Esophagus (tissue), 2 donors: ENCODE data around the gene CFAP61. TPM values are rescaled to one million over a fixed set of nuclear protein-coding genes. Genes with fewer than 3 reads are reported as not detected.

ENCODE experiments used
- H3K27ac ChIP-seq, 2 donors: one replicate each; pipeline ENCODE4 v1.5.1; 2013; ENCODE audit warnings: low read depth in 2 of 2, mild to moderate bottlenecking in 2 of 2, inconsistent platforms in 1 of 2, low read length in 1 of 2, moderate library complexity in 1 of 2
- H3K27me3 ChIP-seq, 2 donors: one replicate each; pipeline ENCODE4 v1.6.1; 2013; ENCODE audit warnings: low read length in 2 of 2, control low read depth in 1 of 2, mild to moderate bottlenecking in 1 of 2; ENCODE audit not compliant: insufficient read depth in 2 of 2, control insufficient read depth in 1 of 2
- H3K36me3 ChIP-seq, 2 donors: one replicate each; pipeline ENCODE4 v1.6.1; 2013; ENCODE audit warnings: low read length in 1 of 2; ENCODE audit not compliant: control insufficient read depth in 2 of 2, insufficient read depth in 2 of 2
- H3K4me1 ChIP-seq, 2 donors: one replicate each; pipeline ENCODE4 v1.6.1; 2013; ENCODE audit warnings: low read length in 1 of 2; ENCODE audit not compliant: control insufficient read depth in 2 of 2, insufficient read depth in 2 of 2
- H3K4me3 ChIP-seq, 2 donors: one replicate each; pipeline ENCODE4 v1.5.1; 2013; ENCODE audit warnings: low read length in 2 of 2, mild to moderate bottlenecking in 2 of 2, low read depth in 1 of 2, moderate library complexity in 1 of 2
- H3K9me3 ChIP-seq, 2 donors: one replicate each; pipeline ENCODE4 v1.6.1; 2013; ENCODE audit warnings: mild to moderate bottlenecking in 2 of 2, low read depth in 1 of 2, low read length in 1 of 2, moderate library complexity in 1 of 2; ENCODE audit not compliant: control insufficient read depth in 2 of 2, insufficient read depth in 1 of 2
- WGBS, 2 donors: extraction: QIAGEN DNeasy Blood & Tissue Kit; methylation state at CpG; one replicate each; pipeline ENCODE4 v1.1.7; 2013; 5-methylcytosine and 5-hydroxymethylcytosine counted together
- polyA plus RNA-seq, 2 donors: library from polyadenylated mRNA; stranded (reverse); fragments of 200-250 nt; gene quantifications; one replicate each; pipeline ENCODE4 v1.2.3, GENCODE V29; 2013
- donor health status: healthy with polysubstance abuse.
- donor health status: Bipolar disorder and iron deficiency.

The CFAP61 gene
- polyA plus RNA-seq, 2 donors = not detected

DNA sequence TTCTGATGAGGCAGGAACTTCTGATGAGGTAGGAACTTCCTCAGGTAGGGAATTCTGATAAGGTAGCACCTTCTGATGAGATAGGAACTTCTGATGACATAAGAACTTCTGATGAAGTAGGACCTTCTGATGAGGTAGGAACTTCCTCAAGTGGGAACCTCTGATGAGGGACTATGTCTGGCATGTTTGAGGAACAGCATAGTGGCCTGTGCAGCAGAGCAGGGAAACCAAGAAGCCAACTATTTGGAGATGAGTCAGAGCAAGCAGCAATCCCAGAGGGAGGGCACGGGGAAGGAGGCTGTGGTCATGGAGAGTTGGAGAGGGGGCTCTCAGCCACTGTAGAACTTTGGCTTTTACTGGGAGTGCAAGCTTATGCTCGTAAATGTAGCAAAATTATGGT, 132.4 kb downstream of the CFAP61 start:
- Histone ChIP-seq H3K27me3 (no peaks in the 10 kb centered on the region), H3K4me1 (no peaks in the 10 kb centered on the region), H3K4me3 (no peak overlapping the region), H3K36me3 (no peaks in the 10 kb centered on the region), H3K27ac (no peak overlapping the region), H3K9me3 (no peaks in the 10 kb centered on the region)
- WGBS, 2 donors = 76 to 77% methylated on average over 2 of the region's 2 CpGs

DNA sequence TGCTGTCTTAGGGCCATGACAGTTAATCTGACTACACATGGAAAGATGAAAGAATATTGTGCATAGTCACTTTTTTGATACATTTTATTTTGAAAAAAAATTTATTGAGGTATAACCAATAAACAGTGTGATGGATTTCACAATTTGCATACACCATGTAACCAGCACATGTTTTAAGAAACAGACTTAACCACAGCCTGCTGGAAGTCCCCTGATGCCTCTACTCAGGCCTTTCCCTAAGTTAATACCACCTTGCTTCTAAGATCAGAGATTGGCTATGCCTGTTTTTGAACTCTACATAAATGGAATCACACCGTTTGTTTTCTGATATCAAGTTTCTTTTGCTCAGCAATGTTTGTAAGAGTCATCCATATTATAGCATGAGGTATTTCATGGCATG, 136.3 kb downstream of the CFAP61 start:
- WGBS, 2 donors = 62 to 63% methylated on average over 1 of the region's 1 CpG
- Histone ChIP-seq H3K27ac (no peak overlapping the region), H3K9me3 (no peaks in the 10 kb centered on the region), H3K36me3 (no peaks in the 10 kb centered on the region), H3K4me3 (no peak overlapping the region), H3K27me3 (no peaks in the 10 kb centered on the region), H3K4me1 (no peaks in the 10 kb centered on the region)

DNA sequence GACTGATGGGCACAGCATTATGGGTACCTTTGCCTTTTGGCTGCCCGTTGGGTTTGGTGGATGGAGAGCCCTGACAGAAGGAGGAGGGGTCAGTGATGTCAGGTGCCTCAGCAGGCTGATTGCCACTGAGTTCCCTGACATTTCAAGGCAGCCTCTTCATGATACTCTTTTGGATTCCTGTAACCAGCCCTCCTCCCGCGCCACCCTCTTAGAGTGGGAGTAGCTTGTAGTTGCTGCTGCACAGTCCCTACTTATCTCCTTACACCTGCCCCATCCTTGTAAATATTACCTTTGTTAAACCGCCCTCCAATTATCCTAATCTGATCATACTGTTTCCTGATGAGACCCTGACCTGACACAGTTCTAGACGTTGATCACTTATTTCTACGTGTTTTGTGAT, 140.0 kb downstream of the CFAP61 start:
- Histone ChIP-seq H3K27ac (no peak overlapping the region), H3K9me3 (no peaks in the 10 kb centered on the region), H3K36me3 (no peaks in the 10 kb centered on the region), H3K4me1 (no peaks in the 10 kb centered on the region), H3K4me3 (no peak overlapping the region), H3K27me3 (no peaks in the 10 kb centered on the region)
- 67 to 77% methylated on average over 6 of the region's 6 CpGs for WGBS, 2 donors

DNA sequence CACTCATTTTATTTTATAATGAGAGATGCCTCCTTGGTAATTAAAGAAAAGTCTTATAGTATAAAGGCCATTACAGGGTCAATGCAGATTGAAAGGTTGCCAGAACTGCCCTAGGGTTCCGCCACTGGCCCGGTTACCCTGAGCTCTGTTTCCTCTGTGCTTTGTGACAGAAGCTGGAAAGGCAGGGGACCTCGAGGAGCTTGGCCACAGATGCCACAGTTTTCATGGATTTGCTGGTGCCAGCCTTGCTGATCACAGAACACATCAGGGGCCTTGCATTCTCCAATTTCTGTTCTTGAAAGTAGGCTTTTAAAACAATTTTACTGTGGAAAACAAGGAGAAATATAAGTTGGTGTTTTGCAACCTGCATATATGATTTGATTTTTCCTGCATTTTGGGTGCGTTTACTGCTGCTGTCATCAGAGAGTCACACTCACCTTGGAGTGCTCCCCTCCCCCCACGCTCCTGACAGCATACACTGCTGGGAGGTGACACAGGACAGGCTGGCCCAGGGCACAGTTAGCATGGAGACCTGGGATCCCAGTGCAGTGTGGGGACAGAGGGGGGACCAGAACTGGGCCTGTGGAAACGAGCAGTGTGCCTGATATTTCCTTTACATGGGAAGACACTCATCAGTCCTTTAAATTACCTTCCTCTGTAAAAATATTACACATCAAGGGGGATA, 142.8 kb downstream of the CFAP61 start:
- Histone ChIP-seq H3K4me1 (no peaks in the 10 kb centered on the region), H3K4me3 (no peak overlapping the region), H3K9me3 (no peaks in the 10 kb centered on the region), H3K36me3 (no peaks in the 10 kb centered on the region), H3K27ac (no peak overlapping the region), H3K27me3 (no peaks in the 10 kb centered on the region)
- WGBS, 2 donors = 56 to 59% methylated on average over 6 of the region's 6 CpGs

DNA sequence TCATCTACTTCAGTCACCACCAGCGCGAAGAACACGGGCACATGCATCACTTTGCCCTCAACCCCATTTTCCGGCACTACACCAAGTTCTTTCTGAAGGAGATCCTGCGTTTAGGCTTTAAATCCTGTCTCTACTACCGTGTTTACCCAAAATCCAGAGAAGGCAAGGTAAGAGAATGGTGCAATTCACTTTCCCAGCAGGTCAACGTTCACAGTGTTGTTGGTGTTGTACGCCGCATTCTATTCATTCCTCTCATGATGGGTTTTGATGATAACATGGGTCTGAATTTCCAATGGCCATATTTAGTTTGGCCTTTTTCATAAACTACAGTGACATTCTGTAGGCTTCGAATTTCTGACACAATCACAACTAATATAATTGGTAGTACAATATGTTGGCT, 144.3 kb downstream of the CFAP61 start:
- Histone ChIP-seq H3K27me3 (no peaks in the 10 kb centered on the region), H3K4me1 (no peaks in the 10 kb centered on the region), H3K9me3 (no peaks in the 10 kb centered on the region), H3K36me3 (no peaks in the 10 kb centered on the region), H3K4me3 (no peak overlapping the region), H3K27ac (no peak overlapping the region)
- WGBS, 2 donors = 82 to 86% methylated on average over 10 of the region's 10 CpGs

GRCh38 chr20:20198011-20198410, 145.7 kb downstream of the CFAP61 start:
- WGBS, 2 donors = 83 to 86% methylated on average over 1 of the region's 1 CpG
- no peak overlapping the region for H3K4me3 ChIP-seq
- H3K36me3 ChIP-seq = no peaks in the 10 kb centered on the region
- H3K27me3 ChIP-seq = no peaks in the 10 kb centered on the region
- H3K4me1 ChIP-seq = no peaks in the 10 kb centered on the region
- no peak overlapping the region for H3K27ac ChIP-seq
- H3K9me3 ChIP-seq = no peaks in the 10 kb centered on the region

DNA sequence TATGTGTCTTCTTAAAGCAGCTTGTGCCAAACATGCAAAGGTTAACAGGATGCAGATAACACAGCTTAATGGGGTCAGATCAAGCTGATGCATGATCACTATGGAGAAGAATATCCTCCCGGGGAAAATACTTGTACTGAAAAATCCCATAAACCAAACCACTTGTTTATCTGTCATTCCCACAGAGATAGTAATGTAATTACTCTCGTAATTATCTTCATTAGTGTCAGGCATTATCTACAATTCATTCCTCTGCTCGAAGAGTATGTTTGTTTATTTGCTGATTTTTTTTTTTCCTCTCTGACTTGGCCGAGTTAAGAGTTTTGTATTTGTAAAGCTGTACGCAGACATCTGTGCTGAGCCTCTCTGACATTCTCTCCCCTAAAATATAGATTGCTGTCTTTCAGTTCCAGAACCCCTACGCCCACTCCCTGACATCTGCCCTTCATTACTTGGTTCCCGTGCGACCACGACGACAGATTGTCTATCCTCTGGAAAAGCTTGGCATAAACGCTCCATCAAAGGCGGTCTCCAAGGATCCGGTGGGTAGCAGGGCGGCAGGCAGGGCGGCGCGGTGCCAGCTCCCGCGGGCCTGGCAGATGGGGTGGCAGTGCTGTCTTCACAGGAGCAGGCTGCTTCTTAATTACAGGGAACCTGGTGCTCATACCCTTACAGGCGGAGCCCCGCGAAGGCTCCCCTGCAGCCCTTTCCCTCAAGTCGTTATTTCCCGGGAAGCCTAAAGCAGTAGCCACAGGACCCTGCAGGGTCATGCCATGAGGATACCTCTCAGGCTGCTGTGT, 147.2 kb downstream of the CFAP61 start:
- Histone ChIP-seq H3K27ac (no peak overlapping the region), H3K36me3 (no peaks in the 10 kb centered on the region), H3K4me1 (no peaks in the 10 kb centered on the region), H3K9me3 (no peaks in the 10 kb centered on the region), H3K4me3 (no peak overlapping the region), H3K27me3 (no peaks in the 10 kb centered on the region)
- 56 to 61% methylated on average over 24 of the region's 24 CpGs for WGBS, 2 donors

- H3K9me3 ChIP-seq = no peaks in the 10 kb centered on the region
- H3K36me3 ChIP-seq = no peaks in the 10 kb centered on the region
- no peaks in the 10 kb centered on the region for H3K4me1 ChIP-seq
- no peak overlapping the region for H3K4me3 ChIP-seq
- H3K27me3 ChIP-seq = no peaks in the 10 kb centered on the region
- no peak overlapping the region for H3K27ac ChIP-seq
- 64 to 67% methylated on average over 3 of the region's 3 CpGs for WGBS, 2 donors
These were observed 148.8 kb downstream of the CFAP61 start for GRCh38 chr20:20201124-20201523.

- no peak overlapping the region for H3K4me3 ChIP-seq
- WGBS, 2 donors = 73 to 76% methylated on average over 7 of the region's 7 CpGs
- no peak overlapping the region for H3K27ac ChIP-seq
- H3K9me3 ChIP-seq = no peaks in the 10 kb centered on the region
- no peaks in the 10 kb centered on the region for H3K4me1 ChIP-seq
- H3K36me3 ChIP-seq = no peaks in the 10 kb centered on the region
- no peaks in the 10 kb centered on the region for H3K27me3 ChIP-seq
These were observed 149.3 kb downstream of the CFAP61 start for GRCh38 chr20:20201639-20202038.

GRCh38 chr20:20202768-20203167, 150.4 kb downstream of the CFAP61 start:
- 77 to 79% methylated on average over 8 of the region's 8 CpGs for WGBS, 2 donors
- H3K27me3 ChIP-seq = no peaks in the 10 kb centered on the region
- no peaks in the 10 kb centered on the region for H3K9me3 ChIP-seq
- H3K4me3 ChIP-seq = no peak overlapping the region
- no peak overlapping the region for H3K27ac ChIP-seq
- no peaks in the 10 kb centered on the region for H3K4me1 ChIP-seq
- no peaks in the 10 kb centered on the region for H3K36me3 ChIP-seq
